Esophagus squamous epithelium (tissue), 5 donors: Measurements from ENCODE around the gene TOX3. TPM values are rescaled to one million over a fixed set of nuclear protein-coding genes. Genes with fewer than 3 reads are reported as not detected.

Source experiments
- DNase-seq: peaks from one replicate; lab custom pipeline; 2025; lab: John Stamatoyannopoulos, UW
- H3K27ac ChIP-seq, 4 donors: fragments of 200-600 bp; sonication (generic); one replicate each; pipeline ENCODE4 v1.5.1; 2016 to 2019; ENCODE audit warnings: mild to moderate bottlenecking in 1 of 4
- H3K27me3 ChIP-seq, 4 donors: fragments of 200-600 bp; sonication (generic); 1 replicate in 3 of 4; 2 replicates in 1 of 4; pipeline versions ENCODE4 v1.5.1 to v1.6.0; 2017 to 2021; ENCODE audit warnings: antibody characterized with exemption in 1 of 4
- H3K36me3 ChIP-seq, 3 donors: fragments of 200-600 bp; sonication (generic); one replicate each; pipeline ENCODE4 v1.5.1; 2016 to 2019
- H3K4me1 ChIP-seq, 3 donors: fragments of 200-600 bp; sonication (generic); one replicate each; pipeline ENCODE4 v1.5.1; 2017 to 2019
- H3K4me3 ChIP-seq, 4 donors: fragments of 200-600 bp; sonication (generic); 1 replicate in 3 of 4; 2 replicates in 1 of 4; pipeline ENCODE4 v1.5.1; 2016 to 2019; ENCODE audit warnings: mild to moderate bottlenecking in 2 of 4, moderate library complexity in 1 of 4
- H3K9me3 ChIP-seq, 3 donors: fragments of 200-600 bp; sonication (generic); one replicate each; pipeline ENCODE4 v1.5.1; 2016 to 2019
- POLR2A ChIP-seq, 4 donors: fragments of 450-650 bp; IDR thresholded peaks; one replicate each; pipeline ENCODE4 v1.6.1; 2017; ENCODE audit warnings: antibody characterized with exemption in 4 of 4, mild to moderate bottlenecking in 4 of 4, moderate library complexity in 3 of 4
- WGBS, 2 donors: methylation state at CpG; one replicate each; pipeline ENCODE4 v1.1.5; 2018; 5-methylcytosine and 5-hydroxymethylcytosine counted together
- intact Hi-C: fragments of 100-400 bp; cut with DNase I; formaldehyde crosslinking; loops from one replicate; pipeline ENCODE4 v1.15.0; 2022
- total RNA-seq, 4 donors: library from RNA; depleted of rRNA; stranded (reverse); fragments of >200 nt; gene quantifications; one replicate each; pipeline ENCODE4 v1.1.0, GENCODE V29; 2016
- TF ChIP-seq, protein P1 (sequence below), 6 experiments: fragments of 450-650 bp in 4 of 6; fragments of 200-600 bp in 2 of 6; sonication (generic) in 2 of 6; IDR thresholded peaks; one replicate each; pipeline ENCODE4 v1.5.1; 2016 to 2019; ENCODE audit warnings: antibody characterized with exemption in 6 of 6, mild to moderate bottlenecking in 4 of 6, moderate library complexity in 4 of 6
- donor health status: DM: yes; HTN: yes; CAD: no.

The TOX3 gene
- total RNA-seq, 4 donors from 2014 or later = 0.09 to 1.1 (median 0.11) TPM; not detected in 1

DNA sequence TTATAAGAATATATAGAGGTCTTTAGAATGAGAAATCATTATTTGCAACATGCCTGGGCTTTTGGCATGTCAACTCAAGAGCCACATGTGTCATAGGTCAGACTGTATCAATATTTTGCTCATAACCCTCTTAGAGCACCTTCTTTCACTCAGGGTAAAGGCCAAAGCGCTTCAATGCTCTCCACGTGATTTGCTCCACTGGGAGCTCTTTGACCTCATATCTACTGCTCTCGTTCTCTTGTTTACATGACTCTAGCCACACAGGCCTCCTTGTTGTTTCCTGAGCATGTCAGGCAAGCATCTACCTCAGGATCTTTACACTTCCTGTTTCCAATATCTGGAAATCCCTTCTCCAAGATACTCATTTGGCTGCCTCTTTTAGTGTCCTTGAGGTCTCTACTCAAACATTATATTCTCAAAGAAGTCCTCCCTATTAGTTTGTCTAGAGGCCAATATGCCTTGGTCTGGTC is 148.4 kb downstream of the TOX3 start:
- intact Hi-C loops = no loop called here
- Histone ChIP-seq H3K9me3 (no peaks in the 10 kb centered on the region), H3K36me3 (no peaks in the 10 kb centered on the region), H3K27ac (no peak overlapping the region), H3K27me3 (no peaks in the 10 kb centered on the region), H3K4me3 (no peak overlapping the region), H3K4me1 (no peaks in the 10 kb centered on the region)
- DNase-seq = no peak
- no peak for TF ChIP-seq POLR2A (IDR thresholded peaks at IDR 0.05)
- TF ChIP-seq, protein P1, sequence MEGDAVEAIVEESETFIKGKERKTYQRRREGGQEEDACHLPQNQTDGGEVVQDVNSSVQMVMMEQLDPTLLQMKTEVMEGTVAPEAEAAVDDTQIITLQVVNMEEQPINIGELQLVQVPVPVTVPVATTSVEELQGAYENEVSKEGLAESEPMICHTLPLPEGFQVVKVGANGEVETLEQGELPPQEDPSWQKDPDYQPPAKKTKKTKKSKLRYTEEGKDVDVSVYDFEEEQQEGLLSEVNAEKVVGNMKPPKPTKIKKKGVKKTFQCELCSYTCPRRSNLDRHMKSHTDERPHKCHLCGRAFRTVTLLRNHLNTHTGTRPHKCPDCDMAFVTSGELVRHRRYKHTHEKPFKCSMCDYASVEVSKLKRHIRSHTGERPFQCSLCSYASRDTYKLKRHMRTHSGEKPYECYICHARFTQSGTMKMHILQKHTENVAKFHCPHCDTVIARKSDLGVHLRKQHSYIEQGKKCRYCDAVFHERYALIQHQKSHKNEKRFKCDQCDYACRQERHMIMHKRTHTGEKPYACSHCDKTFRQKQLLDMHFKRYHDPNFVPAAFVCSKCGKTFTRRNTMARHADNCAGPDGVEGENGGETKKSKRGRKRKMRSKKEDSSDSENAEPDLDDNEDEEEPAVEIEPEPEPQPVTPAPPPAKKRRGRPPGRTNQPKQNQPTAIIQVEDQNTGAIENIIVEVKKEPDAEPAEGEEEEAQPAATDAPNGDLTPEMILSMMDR (IDR thresholded peaks at IDR 0.05) = no peak
- 49 to 66% methylated on average over 3 of the region's 3 CpGs for WGBS, 2 donors

DNA sequence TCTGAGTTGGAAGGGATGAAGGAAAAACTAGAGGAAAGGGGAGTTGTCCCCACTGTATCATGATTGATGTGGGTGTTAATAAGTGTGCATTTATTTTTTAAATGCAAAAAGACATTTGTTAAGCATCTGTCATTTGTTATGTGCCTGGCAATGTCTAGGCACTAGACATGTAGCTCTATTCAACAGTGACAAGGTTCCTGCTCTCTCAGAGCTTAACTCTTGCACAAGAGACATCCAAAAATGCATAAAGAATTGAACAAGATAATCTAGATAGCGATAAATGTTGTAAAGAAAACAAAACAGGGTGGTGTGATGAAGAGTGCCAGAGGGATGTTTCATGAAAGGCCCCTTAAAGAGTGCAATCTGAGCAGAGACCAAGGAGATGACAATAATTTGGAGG is 148.9 kb downstream of the TOX3 start:
- Histone ChIP-seq H3K36me3 (no peaks in the 10 kb centered on the region), H3K4me3 (no peak overlapping the region), H3K9me3 (no peaks in the 10 kb centered on the region), H3K4me1 (no peaks in the 10 kb centered on the region), H3K27me3 (no peaks in the 10 kb centered on the region), H3K27ac (no peak overlapping the region)
- no peak for DNase-seq
- 67 to 77% methylated on average over 1 of the region's 1 CpG for WGBS, 2 donors
- TF ChIP-seq, protein P1 (IDR thresholded peaks at IDR 0.05) = no peak
- TF ChIP-seq POLR2A (IDR thresholded peaks at IDR 0.05) = no peak
- intact Hi-C loops = no loop called here

DNA sequence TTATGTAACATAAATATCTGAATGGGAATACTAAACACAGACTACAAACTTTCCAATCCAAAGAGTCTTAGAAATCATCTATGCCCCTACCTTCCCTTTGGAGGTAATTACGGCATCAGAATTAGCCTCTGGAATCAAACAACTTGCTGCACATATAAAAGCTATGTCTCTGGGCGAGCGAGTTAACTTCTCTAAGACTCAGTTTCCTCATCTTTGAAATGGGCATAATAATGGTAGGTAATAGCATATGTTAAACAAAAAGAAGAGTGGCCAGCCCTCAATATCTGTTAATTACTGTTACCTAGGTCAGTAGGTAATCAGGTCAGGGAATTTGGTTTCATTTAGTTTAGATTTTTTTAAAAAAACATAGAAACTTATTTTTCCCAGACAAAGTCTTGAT is 153.5 kb downstream of the TOX3 start:
- Histone ChIP-seq H3K4me1 (no peaks in the 10 kb centered on the region), H3K27ac (no peak overlapping the region), H3K27me3 (no peaks in the 10 kb centered on the region), H3K4me3 (no peak overlapping the region), H3K9me3 (no peaks in the 10 kb centered on the region), H3K36me3 (no peaks in the 10 kb centered on the region)
- intact Hi-C loops = no loop called here
- no peak for DNase-seq
- 79 to 80% methylated on average over 3 of the region's 3 CpGs for WGBS, 2 donors
- TF ChIP-seq, protein P1 (IDR thresholded peaks at IDR 0.05) = no peak
- TF ChIP-seq POLR2A (IDR thresholded peaks at IDR 0.05) = no peak

GRCh38 chr16:52389045-52389444 is 157.9 kb downstream of the TOX3 start:
- Histone ChIP-seq H3K27me3 (no peaks in the 10 kb centered on the region), H3K36me3 (no peaks in the 10 kb centered on the region), H3K27ac (no peak overlapping the region), H3K9me3 (no peaks in the 10 kb centered on the region), H3K4me3 (no peak overlapping the region), H3K4me1 (no peaks in the 10 kb centered on the region)
- WGBS, 2 donors = 83 to 89% methylated on average over 1 of the region's 1 CpG
- DNase-seq = no peak
- intact Hi-C loops = no loop called here
- TF ChIP-seq, protein P1 (IDR thresholded peaks at IDR 0.05) = no peak
